DMS79 (cell line): ENCODE measurements around the gene ESYT2.

Experiments
- DNase-seq: peaks from one replicate; lab custom pipeline; 2025; lab: John Stamatoyannopoulos, UW

Gene ESYT2

DNA sequence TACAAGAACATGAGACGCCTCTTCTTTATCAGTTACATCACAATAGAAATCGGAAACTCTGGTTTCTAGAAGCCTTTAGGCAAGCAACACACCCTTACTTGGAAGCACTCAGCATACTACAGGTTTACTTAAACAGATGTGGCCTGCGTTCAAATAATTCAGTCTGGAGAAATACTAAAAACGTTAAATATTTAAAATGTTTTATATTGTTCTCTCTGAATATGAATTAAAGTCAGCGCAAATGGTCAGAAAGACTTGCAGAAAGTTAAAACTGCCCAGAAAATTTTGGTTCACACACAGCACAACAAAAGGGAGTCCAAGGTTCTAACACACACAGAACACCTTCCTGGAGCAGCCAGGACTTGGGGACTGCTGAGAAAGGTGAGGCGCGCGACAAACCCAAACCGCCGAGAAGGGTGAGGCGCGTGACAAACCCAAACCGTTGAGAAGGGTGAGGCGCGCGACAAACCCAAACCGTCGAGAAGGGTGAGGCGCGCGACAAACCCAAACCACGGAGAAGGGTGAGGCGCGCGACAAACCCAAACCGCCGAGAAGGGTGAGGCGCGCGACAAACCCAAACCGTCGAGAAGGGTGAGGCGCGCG is 25.8 kb downstream of the ESYT2 start:
- no peak for DNase-seq

DNA sequence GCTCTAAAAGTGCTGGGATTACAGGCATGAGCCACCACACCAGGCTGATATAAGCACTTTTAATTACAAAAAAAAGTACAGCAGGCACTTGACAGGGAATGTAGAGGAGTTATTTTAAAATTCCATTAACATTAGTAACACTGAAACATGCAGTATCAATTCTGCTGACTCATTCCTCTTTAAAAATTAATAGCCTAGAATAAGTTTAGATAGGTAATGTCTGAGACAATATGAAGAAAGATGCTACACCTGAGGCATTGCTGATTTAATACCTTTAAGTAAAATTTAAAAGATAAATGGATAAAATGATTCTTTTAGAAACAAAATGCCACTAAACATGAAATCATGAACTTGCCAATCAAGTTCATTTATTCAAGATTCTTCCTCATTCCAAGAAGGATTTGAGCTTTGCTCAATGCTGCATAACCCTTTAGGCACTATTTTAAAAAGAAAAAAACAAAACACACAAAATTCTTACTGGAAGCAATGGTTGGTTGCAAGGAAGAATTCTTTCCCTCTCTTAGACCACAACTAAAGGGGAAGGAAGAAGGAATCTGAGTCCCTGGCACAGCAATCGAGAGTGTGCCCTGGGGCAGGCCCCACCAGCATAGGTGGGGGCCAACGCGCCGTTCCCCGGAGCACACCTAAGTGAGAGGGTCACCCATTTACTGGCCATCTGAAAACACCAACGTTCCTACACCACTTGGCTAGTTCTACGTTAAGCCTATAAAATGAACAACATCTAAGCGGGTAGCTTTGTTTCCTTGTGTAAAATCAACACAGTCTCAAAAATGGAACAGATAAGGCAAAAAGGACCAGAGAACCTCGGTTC is 26.6 kb downstream of the ESYT2 start:
- DNase-seq, result no peak

DNA sequence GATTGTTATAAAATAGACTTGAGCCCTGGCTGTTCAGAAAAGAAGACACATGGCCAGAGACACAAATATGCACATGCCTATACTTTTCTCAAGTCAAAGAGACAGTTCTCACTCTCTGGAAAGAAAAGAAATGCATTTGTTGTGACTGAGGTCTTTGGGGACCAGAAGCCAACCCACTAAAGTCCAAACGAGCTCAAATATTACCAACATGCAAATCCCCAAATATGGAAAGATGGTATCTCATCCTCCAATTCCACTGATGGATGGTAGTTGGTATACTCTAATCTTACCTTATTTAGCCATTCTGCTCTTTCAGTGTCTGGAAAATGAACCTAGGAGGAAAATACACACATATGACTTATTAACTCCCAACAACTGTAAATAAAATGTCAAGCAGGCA is 30.6 kb downstream of the ESYT2 start:
- no peak for DNase-seq

DNA sequence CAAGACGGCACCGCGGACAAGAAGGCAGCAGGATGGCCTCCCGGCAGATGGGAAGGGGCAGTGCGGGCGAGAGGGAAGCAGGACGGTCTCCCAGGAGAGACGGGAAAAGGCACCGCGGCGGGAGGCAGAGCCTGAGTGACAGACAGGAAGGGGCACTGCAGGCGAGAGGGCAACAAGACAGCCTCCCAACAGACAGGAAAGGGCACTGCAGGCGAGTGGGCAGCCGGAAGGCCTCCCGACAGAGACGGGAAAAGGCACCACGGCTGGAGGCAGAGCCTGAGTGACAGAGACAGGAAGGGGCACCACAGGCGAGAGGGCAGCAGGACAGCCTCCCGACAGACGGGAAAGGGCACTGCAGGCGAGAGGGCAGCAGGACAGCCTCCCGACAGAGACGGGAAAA is 32.6 kb downstream of the ESYT2 start:
- DNase-seq, result no peak

DNA sequence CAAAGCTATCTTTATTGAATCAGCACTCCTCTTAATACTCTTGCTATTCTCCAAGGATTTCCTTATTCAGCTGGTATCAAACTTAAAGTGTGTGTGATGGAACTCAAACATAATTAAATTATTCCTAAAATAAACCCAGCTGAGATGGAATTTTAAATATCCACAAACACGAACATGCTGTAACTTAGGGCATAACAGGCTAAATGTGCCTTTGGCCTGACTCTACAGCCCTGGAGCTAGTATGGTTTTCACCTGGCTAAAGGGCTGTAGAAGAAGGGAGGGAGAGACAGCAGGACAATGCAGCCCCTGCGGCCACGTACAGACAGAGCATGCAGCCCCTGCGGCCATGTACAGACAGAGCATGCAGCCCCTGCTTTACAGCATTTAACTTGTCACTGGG is 34.0 kb downstream of the ESYT2 start:
- DNase-seq, result no peak

DNA sequence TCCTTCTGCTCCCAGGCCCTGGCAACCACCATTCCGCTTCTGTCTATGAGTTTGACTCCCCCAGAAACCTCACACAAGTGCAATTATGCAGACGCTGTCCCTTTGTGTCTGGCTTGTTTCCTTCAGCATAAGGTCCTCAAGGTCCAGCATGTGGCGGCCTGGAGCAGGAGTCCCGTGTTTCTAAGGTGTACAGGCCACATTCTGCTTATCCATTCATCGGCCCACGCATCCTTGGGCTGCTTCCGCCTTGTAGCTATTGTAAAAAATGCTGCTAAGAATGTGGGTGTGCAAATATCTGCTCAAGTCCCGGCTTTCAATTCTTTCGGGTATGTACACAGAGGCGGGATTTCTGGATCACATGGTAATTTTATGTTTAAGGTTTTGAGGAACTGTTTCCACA is 38.2 kb downstream of the ESYT2 start:
- DNase-seq, result no peak

DNA sequence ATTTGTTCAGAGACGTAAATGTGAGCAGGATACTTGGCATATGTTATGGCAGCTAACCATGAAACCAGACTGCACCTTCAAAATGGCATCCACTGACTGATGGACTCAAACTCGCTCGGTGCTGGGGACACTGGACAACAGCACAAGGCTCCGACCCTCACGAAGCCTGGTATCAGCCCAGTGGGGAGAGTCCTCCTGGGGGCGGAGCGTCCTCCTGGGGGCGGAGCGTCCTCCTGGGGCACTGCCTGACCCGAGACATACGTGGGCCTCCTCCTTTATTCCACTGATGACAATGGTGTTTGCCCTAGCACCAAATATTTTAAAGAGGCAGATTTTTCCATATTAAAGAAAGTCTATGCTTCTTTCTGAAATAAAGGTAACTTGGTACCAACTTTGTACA is 39.5 kb downstream of the ESYT2 start:
- no peak for DNase-seq

DNA sequence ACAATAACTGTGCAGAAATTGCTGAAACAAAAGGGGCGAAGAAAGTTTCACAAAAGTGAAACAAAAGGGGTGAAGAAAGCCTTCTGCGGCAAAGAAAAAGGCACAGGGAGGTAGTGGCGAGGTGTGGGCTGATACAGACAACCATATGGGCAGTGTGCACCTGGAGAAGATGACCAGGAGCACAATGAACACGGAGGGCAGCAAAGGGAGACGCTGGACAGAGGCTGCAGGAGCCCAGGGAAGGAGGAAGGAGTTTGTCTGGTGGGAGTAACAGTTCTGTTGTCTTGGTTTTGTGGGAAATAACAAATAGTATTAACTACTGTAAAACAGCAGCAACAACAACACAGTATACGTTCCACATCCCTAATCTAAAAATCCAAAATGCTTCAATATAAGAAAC is 42.4 kb downstream of the ESYT2 start:
- no peak for DNase-seq

DNA sequence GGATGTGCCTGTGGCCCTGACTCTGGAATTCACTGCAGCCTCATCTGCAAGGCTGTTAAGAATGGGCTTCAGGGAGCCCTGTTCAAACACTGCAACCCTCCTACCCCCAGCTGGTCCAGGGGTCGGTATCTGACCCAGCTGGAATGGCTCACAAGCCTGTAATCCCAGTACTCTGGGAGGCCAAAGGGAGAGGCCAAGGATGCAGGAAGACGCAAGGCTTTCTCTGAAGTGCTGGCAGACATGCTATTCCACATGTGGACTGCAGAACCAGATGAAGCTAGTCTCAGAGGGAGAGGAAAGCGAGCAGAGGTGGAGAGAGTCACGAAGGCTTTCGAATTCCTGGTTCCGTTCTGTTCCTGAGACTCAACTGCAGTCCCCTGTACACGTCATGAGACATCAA is 45.0 kb downstream of the ESYT2 start:
- no peak for DNase-seq

DNA sequence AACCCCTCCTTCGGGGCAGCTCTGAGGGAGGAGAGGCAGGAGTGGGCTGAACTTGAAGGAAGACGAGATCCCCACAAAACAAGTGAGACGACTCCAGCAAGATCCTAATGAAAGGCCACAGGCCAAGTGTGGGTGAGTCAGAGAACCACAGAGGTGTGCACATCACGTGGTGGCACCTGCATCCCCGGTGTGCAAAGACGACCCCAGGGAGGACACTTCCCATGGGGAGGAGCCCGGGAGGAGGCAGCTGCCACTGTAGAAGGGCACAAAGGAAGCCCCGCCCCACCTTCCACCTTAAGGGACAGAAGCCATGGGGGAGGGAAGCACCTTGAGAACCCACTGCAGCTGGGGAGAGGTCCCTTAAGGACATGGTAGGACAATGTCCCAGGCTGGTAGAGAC is 45.7 kb downstream of the ESYT2 start:
- no peak for DNase-seq

DNA sequence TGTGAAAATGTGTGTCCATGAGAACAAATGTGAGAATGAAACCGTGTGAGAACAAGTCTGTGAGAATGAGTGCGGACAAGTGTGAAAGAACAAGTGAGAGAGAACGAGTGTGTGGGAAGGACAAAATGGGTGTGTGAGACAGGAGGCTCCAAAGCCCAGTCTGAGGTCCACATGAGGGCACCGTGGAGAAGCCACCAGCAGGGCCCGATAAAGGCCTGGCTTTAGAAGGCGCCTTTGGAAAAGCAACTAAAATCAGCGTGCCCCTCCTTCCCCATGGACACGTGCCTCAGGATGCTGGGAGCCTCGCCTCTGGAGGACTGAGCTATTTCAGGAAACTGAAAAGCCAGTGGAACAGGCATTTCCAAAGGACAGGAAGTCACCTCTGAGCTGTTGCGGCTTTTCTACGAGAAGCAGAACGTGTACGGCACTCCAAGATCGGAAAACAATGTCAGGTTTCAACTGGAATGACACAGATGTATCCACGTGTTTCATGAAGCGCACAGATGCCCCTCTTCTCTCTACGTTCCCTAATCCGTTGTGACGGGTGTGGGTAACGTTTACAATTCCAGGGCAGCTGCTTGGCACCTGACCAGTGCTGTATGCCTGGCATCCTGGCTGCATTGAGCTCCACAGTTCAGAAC is 46.4 kb downstream of the ESYT2 start:
- DNase-seq, result no peak

DNA sequence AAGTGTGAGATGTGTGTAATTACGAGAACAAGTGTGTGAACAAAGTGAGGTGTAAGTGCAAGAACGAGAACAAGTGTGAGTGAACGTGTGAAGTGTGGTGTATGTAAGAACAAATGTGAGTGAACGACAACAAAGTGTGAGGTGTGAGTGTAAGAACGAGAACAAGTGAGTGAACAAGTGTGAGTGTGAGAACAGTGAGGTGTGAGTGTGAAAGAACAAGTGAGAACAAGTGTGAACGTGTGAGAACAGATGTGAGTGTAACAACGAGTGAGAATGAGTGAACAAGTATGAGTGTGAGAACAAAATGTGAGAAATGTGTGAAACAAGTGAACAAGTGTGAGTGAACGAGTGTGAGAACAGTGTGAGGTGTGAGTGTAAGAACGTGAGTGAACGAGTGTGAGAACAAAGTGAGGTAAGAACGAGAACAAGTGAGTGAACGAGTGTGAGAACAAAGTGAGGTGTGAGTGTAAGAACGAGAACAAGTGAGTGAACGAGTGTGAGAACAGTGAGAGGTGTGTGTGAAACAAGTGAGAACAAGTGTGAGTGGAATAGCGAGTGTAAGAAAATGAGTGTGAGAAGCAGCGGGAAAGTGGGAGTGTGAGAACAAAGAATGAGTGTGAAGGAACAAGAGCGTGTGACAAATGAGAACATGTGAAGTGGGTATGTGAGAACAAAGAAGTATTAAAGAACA is 47.2 kb downstream of the ESYT2 start:
- DNase-seq, result no peak

DNA sequence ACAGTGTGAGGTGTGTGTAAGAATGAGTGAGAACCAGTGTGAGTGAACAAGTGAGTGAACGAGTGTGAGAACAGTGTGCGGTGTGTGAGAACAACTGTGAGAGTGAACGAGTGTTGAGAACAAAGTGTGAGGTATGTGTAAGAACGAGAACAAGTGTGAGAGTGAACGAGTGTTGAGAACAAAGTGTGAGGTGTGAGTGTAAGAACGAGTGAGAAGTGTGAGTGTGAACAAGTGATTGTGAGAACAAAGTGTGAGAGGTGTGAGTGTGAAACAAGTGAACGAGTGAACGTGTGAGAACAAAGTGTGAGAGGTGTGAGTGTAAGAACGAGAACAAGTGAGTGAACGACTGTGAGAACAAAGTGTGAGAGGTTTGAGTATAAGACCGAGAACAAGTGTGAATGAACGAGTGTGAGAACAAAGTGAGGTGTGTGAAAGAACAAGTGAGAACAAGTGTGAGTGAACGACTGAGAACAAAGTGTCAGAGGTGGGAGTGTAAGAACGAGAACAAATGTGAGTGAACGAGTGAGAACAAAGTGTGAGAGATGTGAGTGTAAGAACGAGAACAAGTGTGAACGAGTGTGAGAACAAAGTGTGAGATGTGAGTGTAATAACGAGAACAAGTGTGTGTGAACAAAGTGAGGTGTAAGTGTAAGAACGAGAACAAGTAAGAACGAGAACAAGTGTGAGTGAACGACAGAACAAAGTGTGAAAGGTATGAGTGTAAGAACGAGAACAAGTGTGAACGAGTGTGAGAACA is 47.9 kb downstream of the ESYT2 start:
- DNase-seq, result no peak

DNA sequence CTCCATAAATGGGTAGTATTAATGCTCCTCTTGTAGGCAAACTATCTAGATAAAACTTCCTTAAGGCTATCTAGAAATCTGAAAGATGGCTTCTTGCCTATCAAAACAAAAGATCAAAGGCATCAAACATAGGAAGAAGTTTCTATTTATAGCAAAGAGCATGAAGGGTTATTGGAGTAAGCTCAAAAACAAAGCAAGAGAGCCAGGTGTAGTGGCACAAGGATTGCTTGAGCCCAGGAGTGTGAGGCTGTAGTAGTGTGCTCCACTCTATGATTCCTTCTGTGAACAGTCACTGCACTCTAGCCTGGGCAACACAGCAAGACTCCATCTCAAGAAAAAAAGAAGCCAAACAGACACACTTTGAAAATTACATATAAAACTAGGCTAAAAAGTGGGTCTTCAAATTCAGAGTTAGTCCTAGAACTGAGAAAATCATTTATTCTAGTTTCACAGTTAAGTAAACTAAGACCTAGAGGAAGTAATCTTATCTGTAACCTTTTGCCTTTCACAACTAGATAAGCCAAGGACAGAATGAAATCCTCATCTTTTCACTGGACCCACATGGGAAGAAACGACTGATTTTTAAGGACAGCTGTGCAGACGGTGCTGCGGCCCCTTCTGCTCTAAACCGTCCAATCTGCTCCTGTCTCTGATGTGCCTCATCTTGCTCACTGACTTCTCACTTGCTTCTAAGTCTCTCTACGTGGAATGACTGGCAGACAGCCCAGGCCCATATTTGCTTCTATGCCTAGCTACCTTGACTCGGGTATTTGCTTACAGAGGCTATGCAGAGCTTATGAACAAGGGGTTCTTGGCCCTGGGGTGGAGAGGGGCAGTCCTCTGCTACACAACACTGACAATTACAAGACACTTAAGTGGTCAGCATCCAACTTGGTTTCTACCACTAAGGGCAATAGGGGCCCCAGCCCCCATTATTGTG is 50.0 kb downstream of the ESYT2 start:
- DNase-seq, result no peak

DNA sequence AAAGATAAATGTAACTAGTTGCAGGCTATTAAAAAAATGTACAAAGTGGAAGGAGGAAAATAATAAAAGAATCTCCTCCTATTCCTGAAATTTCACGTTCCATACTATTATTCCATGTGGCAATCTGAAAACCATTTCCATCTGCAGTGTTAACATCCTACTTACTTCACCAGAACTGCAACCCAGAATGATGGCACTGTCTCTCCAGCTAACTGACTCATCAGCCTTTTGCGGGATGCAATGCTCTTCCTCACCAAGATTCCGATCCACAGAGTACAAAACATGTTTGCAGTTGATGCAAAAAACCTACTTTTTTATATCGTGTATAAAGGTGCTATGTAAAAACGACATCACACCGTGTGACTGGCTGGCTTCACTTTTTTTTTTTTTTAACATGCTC is 50.8 kb downstream of the ESYT2 start:
- DNase-seq, result no peak

DNA sequence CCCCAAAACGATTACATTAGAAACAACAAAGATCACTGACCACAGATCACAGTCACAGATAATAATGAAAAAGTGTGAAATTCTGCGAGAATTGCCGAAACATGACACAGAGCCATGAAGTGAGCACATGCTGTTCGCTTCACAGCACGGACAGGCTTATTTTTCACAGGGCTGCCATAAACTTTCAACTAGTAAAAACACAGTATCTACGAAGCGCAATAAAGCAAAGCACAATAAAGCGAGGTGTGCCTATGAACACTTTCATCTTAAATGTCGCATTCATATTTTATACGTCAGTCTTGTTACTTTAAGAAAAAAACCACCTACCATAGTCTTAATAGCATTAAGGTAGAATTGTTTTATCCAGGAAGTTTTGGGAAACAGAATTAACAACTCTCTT is 51.5 kb downstream of the ESYT2 start:
- DNase-seq, result no peak

DNA sequence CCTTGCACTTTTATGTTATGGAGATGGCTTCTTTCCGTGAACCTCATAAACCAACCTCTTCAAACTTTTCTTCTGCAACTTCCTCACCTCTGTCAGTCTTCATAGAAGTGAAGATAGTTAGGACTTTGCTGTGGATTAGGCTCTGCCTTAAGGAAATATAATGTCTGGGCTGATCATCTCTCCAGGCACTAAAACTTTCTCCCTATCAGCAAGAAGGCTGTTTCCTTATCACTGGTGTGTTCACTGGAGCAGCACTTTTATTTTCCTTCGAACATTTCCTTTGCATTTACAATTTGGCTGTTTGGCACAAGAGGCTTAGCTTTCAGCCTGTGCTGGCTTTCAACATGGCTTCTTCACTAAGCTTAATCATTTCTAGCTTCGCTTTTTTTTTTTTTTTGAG is 52.8 kb downstream of the ESYT2 start:
- no peak for DNase-seq

DNA sequence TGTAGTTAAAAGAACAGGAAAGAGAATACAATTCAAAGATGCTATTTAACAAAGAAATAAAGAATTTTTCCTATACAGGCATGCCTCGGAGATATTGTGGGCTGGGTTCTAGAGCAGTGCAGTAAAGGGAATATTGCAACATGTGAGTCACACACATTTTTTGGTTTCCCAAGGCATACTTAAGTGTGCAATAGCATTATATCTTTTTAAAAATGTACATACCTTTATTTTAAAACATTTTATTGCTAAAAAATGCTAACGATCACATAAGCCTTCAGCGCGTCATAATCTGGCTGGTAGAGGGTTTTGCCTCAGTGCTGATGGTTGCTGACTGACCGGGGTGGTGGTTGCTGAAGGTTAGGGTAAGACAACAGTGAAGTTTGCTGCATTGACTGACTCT is 54.4 kb downstream of the ESYT2 start:
- no peak for DNase-seq

DNA sequence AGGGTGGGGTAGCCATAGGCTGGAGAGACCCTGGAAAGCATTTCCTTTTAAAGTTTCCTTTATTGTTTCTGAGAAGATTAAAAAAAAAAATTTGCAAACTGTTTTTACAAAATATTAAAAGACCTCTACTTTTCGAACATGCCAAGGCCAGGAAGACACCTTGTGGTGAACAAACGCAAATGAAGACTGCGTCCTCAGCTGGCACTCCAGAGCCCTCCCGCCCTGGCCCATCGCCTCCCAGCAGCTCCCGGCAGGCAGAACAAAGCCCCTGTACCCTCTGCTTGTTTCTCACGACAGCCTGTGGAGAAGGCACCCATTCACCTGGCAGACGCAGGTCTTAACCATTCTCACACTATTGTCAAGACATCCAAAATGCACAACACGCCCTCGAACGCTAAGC is 56.4 kb downstream of the ESYT2 start:
- DNase-seq, result no peak

DNA sequence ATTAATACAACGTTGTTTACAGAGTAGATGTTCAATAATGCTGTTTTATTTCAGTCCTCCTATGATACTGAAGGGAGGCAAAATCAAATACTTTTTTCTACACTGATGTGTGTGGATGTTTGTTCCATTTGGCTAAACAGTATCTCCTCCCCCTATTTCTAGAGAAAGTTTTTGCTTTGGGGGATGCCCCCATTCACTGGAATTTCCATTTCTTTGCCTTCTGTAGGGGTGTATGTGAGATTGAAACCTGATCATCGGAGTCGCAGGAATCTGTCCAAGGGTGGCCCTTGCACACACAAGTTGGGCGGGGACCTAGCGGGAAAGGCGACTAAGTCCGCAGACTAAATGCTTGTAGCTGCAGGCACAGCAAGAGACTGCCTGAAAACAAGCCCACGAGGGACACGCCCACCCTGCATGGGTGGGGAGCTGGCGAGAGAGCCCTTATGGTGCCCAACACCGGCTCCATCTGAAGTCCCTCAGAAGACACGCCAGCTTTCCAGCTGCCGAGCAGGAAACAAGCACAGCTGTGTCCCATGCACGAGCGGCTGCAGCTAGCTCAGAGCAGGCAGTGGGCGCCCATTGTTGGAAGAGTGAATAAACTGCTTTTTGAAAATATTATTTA is 58.0 kb downstream of the ESYT2 start:
- DNase-seq, result no peak

DNA sequence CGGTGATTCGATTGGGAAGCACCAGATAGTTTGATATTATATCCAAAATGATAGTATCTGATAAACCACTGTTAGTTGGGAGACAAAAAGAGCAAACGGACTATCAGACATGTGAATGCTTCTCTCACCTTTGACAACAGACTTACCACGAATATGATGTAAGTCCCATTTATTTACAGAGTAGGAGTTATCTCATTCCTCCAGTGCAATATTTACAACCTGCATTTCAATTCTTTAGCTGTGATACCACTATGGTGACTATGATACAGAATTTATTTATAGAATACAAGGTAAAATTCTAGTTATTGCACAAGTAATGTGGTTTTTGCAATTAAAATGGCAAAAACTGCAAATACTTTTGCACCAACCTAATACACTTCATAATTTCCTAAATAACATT is 61.6 kb downstream of the ESYT2 start:
- DNase-seq, result no peak
